Measurements from ENCODE around the gene USP6.
"Not testable (repeated sequence)": the region's sequence is repeated elsewhere in the genome, so short reads cannot be mapped to it uniquely, and the experiment has no call there.

Gene USP6

DNA sequence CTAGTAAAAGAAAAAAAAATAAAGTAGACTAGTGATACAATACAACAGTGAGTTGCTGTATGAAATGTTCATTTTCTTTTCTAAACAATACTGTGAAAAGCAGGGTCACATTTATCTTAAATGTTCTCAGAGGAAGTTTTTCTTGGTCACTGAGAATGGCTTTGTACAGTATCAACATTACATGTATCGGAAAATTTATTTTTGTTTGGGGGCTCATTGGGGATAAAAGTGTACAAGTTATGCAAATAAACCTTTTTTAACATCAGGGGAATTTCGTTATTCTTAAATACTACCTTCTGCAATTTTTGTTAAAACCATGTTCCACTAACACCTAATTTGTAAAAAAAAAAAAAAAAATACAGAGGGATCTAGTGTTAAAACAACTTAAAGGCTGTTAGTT is 84.5 kb downstream of the USP6 start:
- no peak for DNase-seq

DNA sequence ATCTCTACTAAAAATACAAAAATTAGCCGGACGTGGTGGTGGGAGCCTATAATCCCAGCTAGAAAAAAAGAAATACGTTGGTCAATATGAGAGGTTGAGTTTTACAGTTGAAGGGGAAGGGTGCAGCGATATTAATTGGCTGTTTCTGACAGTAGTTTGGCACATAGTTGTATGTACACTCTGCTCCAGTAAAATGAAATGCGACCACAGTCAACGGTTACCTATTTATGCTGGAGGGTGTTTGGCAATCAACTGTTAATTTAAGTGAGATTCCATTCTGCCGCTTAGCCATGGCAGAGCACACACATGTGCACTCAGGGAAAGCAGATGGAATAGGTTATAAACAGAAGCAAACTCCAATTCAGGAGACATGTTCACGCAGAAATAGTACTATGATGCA is 85.2 kb downstream of the USP6 start:
- DNase-seq: no peak

DNA sequence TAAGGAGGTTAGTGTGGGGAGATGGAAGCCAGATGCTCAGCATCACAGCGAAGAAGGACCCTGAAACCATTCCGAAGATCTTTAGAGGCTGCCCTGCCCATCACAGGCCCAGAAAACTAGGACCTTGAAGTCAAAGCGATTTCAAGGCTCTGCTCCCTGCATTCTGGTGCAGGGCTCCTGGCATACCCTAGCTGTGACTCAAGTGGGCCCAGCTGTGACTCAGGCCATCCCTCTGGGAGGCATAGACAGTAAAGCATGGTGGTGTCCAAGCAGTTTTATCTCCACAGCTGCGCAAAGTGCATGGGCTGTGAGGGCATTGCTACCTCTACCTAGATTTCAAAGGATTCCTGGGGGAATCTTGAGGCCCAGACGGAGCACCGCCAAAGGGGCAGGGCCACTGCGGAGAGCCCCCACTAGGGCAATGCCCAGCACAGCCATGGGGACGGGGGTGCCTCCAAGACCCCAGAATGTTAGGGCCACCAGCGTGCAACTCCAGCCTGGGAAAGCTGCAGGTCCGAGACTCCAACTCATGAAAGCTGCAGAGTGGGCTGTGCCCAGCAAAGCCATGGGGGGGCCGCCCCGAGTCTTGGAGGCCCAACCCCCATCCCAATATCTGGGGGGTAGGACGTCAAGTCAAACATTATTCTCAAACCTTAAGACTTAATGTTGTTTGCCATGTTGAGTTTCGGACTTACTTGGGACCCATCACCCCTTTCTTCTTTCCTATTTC is 87.5 kb downstream of the USP6 start:
- DNase-seq: no peak

DNA sequence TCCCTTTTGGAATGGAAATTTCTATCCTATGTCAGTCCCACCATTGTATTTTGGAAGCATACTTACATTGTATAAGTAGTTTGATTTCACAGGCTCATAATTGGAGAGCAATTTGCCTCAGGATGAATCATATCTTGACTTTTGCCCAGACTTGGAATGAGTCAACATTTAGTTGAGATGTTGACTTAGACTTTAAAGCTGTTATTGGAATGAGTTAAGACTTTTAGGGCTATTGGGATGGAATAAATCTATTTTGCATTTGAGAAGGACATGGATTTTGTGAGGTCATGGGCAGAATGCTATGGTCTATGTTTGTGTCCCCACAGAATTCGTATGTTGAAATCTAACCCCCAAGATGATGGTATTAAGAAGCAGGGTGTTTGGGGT is 88.1 kb downstream of the USP6 start:
- no peak for DNase-seq

DNA sequence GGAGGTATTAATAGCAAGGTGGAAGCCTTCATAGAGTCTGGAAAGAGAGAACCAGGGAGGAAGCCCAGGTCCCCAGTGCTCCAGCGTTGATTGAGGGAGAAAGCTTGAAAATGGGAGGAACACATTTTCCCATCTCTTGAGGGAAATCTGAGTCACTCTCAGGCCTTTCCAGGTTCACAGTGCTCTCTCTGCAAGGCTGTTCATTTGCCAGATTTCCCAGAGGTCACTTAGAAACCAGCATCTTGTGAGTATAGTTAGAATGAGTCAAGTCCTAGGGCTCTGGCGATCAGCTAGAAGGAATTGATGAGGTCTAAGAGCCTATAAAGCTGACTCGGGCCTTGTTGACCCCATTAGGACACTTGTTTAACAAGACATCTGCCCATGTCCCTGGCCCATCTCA is 93.6 kb downstream of the USP6 start:
- DNase-seq: no peak

DNA sequence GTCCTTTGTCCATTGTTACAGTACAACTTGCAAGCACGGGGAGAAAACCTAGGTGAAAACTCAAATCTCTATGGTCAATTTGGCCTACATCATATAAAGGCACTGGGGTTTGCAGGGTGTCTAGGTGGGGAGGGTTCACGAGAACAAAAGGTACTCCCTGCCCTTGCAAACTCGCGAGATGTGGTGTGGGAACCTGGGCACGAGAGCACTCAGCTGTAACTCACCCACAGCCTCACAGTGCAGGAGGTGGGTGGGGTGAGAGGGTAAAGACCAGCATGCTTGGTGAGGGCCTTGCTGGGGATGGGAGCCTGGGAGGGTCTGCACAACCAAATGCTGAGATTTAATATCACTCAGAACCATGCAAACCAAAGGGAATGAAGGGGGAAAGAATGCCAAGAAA is 94.3 kb downstream of the USP6 start:
- DNase-seq: no peak

DNA sequence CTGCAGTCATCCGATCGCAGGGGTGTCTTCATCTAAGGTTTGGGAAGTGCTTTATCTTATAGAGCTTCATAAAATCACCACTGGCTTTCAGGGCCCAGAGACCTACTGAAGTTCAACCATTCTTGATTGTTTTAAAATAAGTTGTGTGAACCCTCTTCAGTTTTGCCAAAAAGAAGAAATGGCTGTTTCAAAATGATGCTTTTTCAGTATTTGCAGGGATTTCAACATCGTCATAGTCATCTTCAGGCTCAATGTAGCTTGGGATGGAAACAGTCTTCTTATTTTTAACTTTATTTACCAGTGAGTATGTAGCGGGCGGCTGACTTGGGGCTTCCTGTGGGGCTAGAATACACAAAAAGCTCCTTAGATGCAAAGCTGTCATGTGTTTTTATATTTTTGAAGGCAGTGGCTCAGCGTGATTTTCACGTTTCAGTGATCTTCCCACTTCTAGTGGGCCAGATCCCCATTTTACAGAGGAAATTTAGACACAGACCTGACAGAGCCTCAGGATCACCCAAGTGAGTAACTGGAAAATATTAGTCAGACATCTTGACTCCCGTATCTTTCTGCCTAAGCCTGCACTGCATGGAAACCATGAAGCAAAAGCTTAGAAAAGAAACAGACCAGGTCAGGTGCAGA is 94.9 kb downstream of the USP6 start:
- no peak for DNase-seq

DNA sequence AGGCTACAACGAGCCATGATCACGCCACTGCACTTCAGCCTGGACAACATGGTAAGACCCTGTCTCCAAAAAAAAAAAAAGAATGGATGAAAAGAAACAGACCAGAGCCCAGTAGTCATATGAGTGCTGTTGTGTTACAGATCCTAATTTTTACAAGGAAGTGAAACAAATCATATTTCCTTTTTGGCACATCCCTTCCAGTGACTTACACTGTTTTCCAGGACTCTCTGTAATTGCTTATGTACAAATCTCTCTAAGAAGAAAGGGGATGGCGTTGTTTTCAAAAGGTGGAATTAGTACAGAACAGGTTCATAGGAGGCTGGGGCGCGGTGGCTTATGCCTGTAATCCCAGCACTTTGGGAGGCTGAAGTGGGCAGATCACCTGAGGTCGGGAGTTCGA is 95.6 kb downstream of the USP6 start:
- no peak for DNase-seq

DNA sequence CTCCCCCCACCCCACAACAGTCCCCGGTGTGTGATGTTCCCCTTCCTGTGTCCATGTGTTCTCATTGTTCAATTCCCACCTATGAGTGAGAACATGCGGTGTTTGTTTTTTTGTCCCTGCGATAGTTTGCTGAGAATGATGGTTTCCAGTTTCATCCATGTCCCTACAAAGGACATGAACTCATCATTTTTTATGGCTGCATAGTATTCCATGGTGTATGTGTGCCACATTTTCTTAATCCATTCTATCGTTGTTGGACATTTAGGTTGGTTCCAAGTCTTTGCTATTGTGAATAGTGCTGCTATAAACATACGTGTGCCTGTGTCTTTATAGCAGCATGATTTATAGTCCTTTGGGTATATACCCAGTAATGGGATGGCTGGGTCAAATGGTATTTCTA is 101.7 kb downstream of the USP6 start:
- DNase-seq: not testable (repeated sequence)

DNA sequence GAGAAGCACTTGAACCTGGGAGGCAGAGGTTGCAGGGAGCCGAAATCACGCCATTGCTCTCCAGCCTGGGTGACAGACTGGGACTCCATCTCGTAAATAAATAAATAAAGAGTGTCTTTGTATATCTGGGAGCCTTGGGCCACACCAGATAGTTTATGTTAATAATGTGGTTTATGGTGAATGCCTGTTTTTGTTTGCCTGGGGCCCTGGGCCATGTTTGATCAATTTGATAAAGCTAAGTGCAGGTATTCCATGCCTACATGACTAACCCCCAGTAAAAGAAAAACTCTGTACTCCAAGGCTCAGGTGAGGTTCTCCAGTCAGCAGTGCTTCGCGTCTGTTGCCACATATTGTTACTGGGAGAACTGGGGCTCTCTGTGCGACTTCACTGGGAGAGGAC is 103.7 kb downstream of the USP6 start:
- DNase-seq: no peak

DNA sequence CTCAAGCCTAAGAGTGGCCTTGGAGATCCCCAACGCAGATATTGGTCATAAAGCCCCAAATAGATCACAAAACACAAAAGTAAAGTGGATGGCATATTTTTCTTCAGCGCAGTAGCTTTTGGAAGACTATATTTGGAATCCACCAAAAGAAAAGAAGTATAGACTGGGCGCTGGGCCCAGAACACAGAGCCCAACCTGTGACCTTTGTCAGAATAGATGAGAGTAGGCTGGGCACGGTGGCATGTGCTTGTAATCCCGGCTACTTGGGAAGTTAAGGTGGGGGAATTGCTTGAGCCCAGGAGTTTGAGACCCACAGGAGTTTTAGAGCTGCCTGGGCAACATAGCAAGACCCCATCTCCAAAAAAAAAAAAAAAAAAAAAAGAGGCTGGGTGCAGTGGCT is 104.2 kb downstream of the USP6 start:
- DNase-seq: no peak

DNA sequence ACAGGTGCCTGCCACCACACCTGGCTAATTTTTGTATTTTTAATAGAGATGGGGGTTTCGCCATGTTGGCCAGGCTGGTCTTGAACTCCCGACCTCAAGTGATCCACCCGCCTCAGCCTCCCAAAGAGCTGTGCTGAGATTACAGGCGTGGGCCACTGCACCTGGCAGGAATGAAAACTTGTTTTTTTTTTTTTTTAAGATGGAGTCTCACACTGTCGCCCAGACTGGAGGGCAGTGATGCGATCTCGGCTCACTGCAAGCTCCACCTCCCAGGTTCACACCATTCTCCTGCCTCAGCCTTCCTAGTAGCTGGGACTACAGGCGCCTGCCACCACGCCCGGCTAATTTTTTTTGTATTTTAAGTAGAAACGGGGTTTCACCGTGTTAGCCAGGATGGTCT is 106.1 kb downstream of the USP6 start:
- not testable (repeated sequence) for DNase-seq
